ACC112 (cell line): ENCODE measurements around the gene GNAL.

Experiments used
- H2AFZ ChIP-seq: fragments of 200-600 bp; sonication (generic); one replicate; pipeline ENCODE4 v1.6.0; 2017; ENCODE audit warnings: antibody characterized with exemption, low read length; ENCODE audit not compliant: unreplicated experiment
- H3K27ac ChIP-seq: fragments of 200-600 bp; sonication (generic); 2 replicates; pipeline ENCODE4 v1.5.1; 2014; ENCODE audit warnings: low read depth, mild to moderate bottlenecking, antibody characterized with exemption, low read length, moderate library complexity
- H3K27me3 ChIP-seq: fragments of 200-600 bp; sonication (generic); 2 replicates; pipeline ENCODE4 v1.6.1; 2014; ENCODE audit warnings: mild to moderate bottlenecking, antibody characterized with exemption, low read length, moderate library complexity, mixed read lengths; ENCODE audit not compliant: insufficient read depth
- H3K36me3 ChIP-seq: fragments of 200-600 bp; sonication (generic); 2 replicates; pipeline ENCODE4 v1.6.1; 2016; ENCODE audit warnings: mild to moderate bottlenecking, antibody characterized with exemption, low read length, moderate library complexity, mixed read lengths; ENCODE audit not compliant: insufficient read depth
- H3K4me1 ChIP-seq: fragments of 200-600 bp; sonication (generic); one replicate; pipeline ENCODE4 v1.6.1; 2016; ENCODE audit warnings: low read length, mixed read lengths; ENCODE audit not compliant: insufficient read depth, unreplicated experiment, control insufficient read depth
- H3K4me3 ChIP-seq: fragments of 200-600 bp; sonication (generic); 2 replicates; pipeline ENCODE4 v1.5.1; 2014; ENCODE audit warnings: mild to moderate bottlenecking, low read depth, low read length
- H3K79me2 ChIP-seq: fragments of 200-600 bp; sonication (generic); one replicate; pipeline ENCODE4 v1.6.0; 2016; ENCODE audit warnings: low read length; ENCODE audit not compliant: control insufficient read depth, unreplicated experiment, insufficient read depth

Gene GNAL

DNA sequence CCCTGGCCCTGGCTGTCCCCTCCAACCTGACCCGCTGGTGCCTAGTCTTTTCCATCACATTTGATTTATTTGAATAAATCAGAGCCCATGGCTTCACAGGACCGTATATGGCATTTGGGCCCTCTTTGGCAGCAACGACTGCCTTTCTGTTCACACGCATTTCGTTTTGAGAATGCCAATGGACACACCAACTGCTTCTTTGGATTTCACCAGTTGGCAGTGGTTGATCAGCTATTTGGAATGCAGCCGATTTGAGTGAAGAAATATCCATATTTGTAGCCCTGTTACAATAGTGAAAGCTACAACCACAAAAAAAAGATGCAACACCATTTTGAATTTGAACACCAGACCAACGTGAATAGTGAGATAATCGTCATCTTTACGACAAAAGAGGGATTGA, 56.5 kb downstream of the GNAL start:
- H3K27me3 ChIP-seq, result peaks cover 81% of the 10 kb centered on the region
- no peak overlapping the region for H3K27ac ChIP-seq
- no peak overlapping the region for H3K4me3 ChIP-seq
- H2AFZ ChIP-seq, result no peak overlapping the region
- H3K79me2 ChIP-seq, result no peaks in the 10 kb centered on the region
- no peaks in the 10 kb centered on the region for H3K36me3 ChIP-seq
- H3K4me1 ChIP-seq, result no peaks in the 10 kb centered on the region

DNA sequence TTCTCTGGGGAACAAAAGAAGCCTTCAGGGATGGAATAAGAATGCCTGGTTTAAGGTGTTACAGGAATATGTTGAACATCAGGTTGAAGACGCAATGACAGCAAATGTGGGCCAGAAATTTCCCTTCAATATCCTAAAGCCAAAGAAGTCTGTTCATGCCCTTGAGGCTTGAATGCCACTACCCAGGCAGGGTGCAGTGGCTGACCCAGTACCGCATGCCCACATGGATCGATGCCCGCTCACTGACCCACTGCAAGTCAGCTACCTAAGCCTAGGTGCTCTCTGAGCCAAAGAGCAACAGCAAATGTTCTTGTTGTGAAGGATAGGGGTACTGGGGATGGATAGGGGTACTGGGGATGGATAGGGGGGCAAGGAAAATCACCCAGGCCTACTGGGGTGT, 58.2 kb downstream of the GNAL start:
- H3K27me3 ChIP-seq, result peaks cover 84% of the 10 kb centered on the region
- no peak overlapping the region for H2AFZ ChIP-seq

DNA sequence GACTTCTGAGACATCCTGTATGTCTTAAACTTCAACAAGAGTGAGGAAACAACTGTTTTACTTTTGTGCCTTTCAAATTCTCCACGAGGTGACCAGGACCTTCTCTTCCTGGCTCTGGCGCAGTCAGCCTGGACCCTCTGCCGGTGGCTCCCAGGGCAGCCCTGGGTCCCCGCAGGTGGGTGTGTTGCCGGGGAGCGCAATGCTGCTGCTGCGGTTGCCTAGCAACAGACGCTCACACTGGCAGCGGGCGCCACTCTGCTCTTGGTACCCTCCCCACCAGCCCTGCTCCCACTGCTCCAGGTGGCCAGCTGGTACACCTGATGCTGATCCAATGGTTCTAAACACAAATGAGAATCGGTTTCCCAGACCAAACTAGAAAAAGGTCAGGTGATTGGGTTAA, 58.7 kb downstream of the GNAL start:
- no peak overlapping the region for H3K27ac ChIP-seq
- H3K27me3 ChIP-seq, result peaks cover 82% of the 10 kb centered on the region
- H3K79me2 ChIP-seq, result no peaks in the 10 kb centered on the region
- H3K4me1 ChIP-seq, result no peaks in the 10 kb centered on the region
- no peak overlapping the region for H2AFZ ChIP-seq
- H3K4me3 ChIP-seq, result no peak overlapping the region
- no peaks in the 10 kb centered on the region for H3K36me3 ChIP-seq

More for the DNA sequence above, 58.2 kb downstream of the GNAL start:
- H3K4me3 ChIP-seq, result no peak overlapping the region
- H3K4me1 ChIP-seq, result no peaks in the 10 kb centered on the region
- no peaks in the 10 kb centered on the region for H3K79me2 ChIP-seq
- H3K36me3 ChIP-seq, result no peaks in the 10 kb centered on the region
- no peak overlapping the region for H3K27ac ChIP-seq

DNA sequence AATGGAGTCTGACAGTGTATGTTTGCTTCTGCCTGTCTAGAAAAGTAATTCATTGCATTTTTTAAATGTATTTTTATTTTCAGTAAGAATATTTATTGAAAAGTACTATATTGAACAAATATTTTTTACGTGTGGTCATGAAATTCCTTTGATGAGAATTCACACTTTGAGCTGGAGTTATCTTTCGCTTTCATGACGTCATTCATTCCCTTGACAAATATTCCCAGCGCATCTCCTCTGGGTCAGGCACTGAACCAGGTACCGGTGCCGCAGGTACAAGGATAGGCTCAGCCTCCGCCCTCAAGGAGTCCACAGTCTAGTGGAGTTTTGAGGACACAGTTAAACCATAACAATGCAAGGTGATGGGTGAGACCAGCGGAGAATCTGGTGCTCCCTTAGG, 60.2 kb downstream of the GNAL start:
- Histone ChIP-seq H3K4me1 (no peaks in the 10 kb centered on the region), H3K27me3 (peaks cover 78% of the 10 kb centered on the region), H3K27ac (no peak overlapping the region), H3K36me3 (no peaks in the 10 kb centered on the region), H3K4me3 (no peak overlapping the region), H3K79me2 (no peaks in the 10 kb centered on the region), H2AFZ (no peak overlapping the region)

DNA sequence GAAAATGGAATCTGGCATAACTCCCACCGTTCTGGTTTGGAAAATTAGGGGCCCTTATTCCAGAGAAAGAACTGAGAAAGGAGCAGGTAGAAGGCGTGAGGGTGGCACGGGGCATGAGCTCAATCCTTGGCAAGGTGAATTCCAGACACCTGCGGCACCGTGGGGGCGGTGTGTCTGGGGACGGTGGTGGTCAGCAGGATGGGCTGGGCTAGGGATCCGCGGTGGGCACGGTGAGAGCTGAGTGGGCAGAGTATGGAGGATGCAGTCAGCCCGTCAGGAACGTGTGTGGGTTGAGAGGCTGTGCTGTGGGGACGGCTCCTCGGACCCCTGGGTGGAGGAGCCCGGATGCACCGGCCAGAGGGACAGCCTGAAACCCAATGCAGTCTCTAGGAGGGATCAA, 61.1 kb downstream of the GNAL start:
- Histone ChIP-seq H3K27me3 (peaks cover 73% of the 10 kb centered on the region), H3K27ac (no peak overlapping the region), H3K79me2 (no peaks in the 10 kb centered on the region), H2AFZ (no peak overlapping the region), H3K36me3 (no peaks in the 10 kb centered on the region), H3K4me3 (no peak overlapping the region), H3K4me1 (no peaks in the 10 kb centered on the region)

DNA sequence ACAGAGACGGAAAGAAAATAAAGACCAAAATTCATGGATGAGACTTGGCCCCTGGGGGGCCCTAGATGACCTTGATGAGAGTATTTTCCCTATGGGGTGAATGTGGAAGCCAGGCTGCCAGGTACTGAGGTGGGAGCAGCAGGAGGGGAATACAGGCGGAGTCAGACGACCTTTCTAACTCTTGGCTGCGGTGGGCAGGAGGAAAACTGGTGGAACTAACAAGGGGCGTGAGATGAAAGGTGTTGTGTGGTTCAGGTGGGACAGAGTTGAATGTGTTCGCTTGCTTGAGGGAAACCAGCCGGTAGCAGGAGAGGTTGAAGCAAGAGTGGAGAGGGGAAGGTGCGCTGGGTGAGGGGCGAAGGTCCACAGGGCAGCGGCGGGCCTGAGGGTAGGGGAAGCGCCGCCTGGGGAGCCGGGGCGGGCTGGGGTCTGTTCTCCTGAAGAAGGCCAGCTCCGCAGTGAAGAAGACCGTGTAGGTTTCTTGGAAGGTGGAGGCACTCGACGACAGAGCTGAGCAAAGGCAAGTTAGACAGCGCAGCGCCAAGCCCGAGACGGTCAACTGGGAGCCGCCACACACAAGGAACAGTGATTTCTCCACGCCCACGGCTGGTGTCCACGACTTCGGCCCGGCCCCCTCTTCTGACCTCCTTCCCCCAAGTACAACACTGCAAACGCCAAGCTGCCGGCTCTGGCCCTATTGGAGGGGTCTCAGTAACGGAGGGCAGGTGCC, 61.7 kb downstream of the GNAL start:
- Histone ChIP-seq H3K4me1 (no peaks in the 10 kb centered on the region), H3K36me3 (no peaks in the 10 kb centered on the region), H3K4me3 (no peak overlapping the region), H3K27ac (no peak overlapping the region), H3K27me3 (peaks cover 68% of the 10 kb centered on the region), H3K79me2 (no peaks in the 10 kb centered on the region), H2AFZ (no peak overlapping the region)

DNA sequence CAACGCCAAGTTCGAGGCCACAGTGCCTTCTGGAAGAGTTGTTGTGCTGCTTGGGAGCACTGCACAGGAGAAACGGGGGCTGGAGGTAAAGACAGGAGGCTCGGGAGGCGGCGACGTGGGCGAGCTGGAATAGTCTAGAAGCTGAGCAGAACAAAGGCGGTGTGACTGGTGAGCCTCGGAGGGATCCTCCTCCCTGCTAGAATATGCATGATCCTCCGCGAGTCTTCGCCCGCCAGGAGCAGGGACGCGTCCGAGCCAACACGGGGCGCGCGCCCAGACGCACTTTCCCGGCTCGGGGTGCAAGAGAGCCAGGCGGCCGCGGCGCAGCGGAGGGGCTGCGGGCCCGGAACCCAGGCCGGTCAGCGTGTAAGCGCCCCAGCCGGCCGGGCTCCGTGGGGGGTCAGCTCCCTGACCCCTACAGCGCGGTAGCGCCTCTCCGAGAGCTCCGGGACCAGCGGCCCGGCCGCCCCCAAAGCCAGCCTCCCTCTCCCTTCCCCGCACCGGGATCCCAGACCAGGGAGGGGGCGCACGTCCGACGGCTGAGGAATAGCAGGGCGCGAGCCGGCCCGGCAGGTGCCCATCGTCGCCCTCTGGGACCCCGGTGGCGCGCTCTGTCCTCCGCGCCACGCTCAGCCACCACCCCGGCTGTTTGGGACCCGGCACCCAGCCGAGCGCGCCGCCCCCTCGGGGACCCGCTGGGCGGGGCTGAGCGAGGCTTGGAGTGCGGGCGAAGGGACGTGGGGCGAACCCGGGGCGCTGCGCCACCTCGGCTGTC, 62.5 kb downstream of the GNAL start:
- H2AFZ ChIP-seq, result peak overlapping the region; percentile 39
- no peak overlapping the region for H3K27ac ChIP-seq
- H3K27me3 ChIP-seq, result peaks cover 60% of the 10 kb centered on the region

DNA sequence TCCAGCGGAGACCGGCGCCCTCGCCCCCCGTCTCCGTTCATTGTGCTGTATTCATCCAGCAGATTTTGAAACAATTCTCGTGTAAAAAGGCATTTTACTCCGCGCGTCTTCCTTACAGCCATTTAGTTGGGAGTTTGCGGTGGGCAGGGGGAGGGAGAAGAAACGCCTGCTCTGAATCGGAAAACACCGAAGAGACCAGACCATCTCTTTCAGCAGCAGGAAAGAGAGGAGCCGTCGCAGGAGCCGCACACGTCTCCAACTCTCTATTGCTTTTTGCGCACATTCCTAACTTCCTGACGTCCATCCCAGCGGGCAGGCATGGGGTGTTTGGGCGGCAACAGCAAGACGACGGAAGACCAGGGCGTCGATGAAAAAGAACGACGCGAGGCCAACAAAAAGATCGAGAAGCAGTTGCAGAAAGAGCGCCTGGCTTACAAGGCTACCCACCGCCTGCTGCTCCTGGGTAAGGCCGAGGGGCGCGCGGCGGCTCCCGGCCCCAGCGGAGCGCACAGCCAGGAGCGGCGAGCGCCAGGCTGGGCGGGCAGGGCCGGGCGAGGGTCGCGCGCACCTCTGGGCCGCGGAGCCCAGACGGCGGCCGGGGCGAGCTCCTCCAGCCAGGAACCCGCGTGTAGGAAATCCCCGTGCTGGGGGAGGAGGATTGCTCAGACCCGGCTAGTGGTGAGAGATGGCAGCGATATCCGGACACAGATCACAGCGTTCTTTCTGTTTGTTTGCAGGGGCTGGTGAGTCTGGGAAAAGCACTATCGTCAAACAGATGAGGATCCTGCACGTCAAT, 63.2 kb downstream of the GNAL start:
- peak overlapping the region; percentile 64 for H3K4me3 ChIP-seq
- no peak overlapping the region; the same call in 1 of the 2 replicates for H3K27ac ChIP-seq
- H2AFZ ChIP-seq, result peak overlapping the region; percentile 39
- no peaks in the 10 kb centered on the region for H3K36me3 ChIP-seq
- H3K27me3 ChIP-seq, result peaks cover 53% of the 10 kb centered on the region
- no peaks in the 10 kb centered on the region for H3K79me2 ChIP-seq
- H3K4me1 ChIP-seq, result no peaks in the 10 kb centered on the region

More for the DNA sequence above, 62.5 kb downstream of the GNAL start:
- H3K36me3 ChIP-seq, result no peaks in the 10 kb centered on the region
- H3K79me2 ChIP-seq, result no peaks in the 10 kb centered on the region
- no peaks in the 10 kb centered on the region for H3K4me1 ChIP-seq
- peak overlapping the region; percentile 64 for H3K4me3 ChIP-seq

DNA sequence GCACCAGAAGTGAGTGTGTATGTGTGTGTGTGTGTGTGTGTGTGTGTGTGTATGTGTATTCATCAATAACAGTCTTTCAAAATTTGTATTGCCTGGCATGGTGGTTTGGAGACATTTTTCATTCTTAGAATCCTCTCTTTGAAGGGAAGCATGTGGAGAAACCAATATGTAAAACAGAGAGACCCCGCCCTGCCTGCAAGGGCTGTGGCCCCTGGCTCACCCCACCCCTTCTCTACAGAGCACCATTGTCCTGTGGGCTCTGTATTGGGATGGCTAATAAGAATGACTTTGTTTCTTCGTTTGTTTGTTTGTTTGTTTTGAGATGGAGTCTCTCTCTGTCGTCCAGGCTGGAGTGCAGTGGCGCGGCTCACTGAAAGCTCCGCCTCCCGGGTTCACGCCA, 65.9 kb downstream of the GNAL start:
- Histone ChIP-seq H2AFZ (no peak overlapping the region), H3K36me3 (no peaks in the 10 kb centered on the region), H3K27ac (no peak overlapping the region), H3K4me3 (no peak overlapping the region), H3K27me3 (peaks cover 38% of the 10 kb centered on the region), H3K4me1 (no peaks in the 10 kb centered on the region), H3K79me2 (no peaks in the 10 kb centered on the region)

DNA sequence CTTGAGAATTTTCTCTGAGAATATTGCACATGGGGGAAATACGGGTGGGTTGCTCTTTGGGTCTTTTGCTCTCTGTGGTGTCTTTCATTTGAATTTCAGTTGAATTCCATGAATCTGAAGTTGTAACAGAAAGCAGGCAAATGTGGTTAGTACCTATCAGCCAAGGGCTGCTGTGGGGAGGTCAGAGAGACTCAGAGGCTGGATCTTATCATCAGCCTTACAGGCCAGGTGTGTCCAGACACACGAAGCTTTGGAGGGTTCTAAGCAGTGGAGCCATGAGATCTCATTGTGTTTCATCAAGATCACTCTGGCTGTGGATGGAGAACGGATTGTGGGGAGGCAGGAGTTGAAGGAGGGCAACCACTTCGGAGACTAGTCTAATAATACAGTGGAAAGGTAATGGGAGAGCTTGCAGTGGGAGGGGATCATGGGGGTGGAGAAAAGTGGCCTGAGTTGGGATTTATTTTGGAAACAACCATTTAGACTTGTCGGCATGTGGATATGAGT, 68.1 kb downstream of the GNAL start:
- Histone ChIP-seq H3K79me2 (no peaks in the 10 kb centered on the region), H3K4me3 (no peak overlapping the region), H2AFZ (no peak overlapping the region), H3K4me1 (no peaks in the 10 kb centered on the region), H3K27me3 (peaks cover 16% of the 10 kb centered on the region), H3K27ac (no peak overlapping the region), H3K36me3 (no peaks in the 10 kb centered on the region)
